Cerebellar nuclear complex (tissue), 1 donor: ENCODE measurements around the gene SNX3.
A peak's percentile ranks its signal among the peaks of the same experiment; 100 is the strongest.
"Not testable (repeated sequence)": the region's sequence is repeated elsewhere in the genome, so short reads cannot be mapped to it uniquely, and the experiment has no call there.

ENCODE experiments used
- DNase-seq, 2 experiments: peaks; one replicate each; lab custom pipeline; 2025; lab: John Stamatoyannopoulos, UW

The SNX3 gene

DNA sequence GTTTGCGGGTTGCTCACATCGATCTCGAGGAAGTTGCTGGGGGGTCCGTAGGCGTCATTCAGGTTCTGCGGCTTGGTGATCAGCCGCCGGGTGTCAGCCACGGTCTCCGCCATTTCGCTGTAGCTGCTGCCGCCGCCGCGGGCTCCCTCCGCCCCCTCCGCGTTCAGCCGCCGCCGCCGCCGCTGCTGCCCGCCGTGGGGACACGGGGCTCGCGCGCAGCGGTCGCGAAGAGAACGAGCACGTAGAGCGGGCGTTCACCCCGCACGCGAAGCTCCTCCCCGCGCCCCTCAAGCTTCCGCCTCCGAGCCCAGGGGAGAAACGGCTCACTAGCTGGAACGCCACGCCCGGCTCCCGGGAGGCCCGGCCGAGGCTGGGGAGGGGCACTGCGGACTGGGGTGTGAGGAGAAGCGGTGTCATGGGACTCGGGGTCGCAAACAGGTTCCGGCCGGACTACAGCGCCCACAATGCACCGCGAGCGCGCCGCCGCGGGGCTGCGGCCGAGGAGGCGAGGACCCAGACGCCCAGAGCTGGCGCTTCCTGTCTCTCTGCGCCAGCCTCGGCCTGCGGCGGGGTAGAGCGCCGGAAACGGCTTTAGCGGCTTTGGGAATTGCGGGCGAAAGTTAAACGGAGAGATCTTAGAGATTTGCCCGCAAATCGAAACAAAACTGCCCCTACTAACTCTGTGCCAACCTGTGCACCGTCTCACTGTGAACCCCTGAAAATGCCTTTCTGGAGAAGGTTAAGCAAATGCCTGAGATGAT is at the start of gene SNX3:
TSS of gene SNX3 (minus strand) at position 232 of the 761 bp plus-strand sequence. CDS start at position 113, 119 bp downstream.
- peak; percentile 17 to 54 for DNase-seq

DNA sequence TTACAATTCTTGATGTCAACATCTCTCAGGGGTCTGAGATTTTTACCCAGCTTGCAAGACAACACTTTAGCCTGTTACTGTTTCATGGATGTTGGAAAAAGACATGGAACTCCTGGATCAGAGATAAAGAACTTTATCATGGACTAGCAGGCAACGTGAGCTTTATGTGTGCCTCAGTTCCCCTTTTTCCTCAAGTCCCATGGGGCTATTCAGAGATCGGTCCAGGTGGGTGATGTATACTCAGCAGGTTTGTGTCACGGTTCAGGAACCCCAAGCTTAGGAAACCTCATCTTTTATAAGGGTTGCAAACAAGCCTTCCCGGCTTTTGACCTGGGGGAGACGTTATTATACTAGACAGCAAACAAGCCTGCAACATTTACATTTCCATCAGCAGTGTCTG is 49.0 kb upstream of the SNX3 start:
- no peak for DNase-seq

DNA sequence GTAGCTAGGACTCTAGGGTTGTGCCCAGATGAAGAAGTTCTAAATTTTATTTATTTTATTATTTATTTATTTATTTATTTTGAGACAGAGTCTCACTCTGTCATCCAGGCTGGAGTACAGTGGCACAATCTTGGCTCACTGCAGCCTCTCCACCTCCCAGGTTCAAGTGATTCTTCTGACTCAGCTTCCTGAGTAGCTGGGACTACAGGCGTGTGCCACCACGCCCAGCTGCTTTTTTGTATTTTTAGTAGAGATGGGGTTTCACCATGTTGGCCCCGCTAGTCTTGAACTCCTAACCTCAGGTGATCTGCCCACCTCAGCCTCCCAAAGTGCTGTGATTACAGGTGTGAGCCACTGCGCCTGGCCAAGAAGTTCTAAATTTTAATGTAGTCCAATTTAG is 47.8 kb upstream of the SNX3 start:
- not testable (repeated sequence) for DNase-seq

DNA sequence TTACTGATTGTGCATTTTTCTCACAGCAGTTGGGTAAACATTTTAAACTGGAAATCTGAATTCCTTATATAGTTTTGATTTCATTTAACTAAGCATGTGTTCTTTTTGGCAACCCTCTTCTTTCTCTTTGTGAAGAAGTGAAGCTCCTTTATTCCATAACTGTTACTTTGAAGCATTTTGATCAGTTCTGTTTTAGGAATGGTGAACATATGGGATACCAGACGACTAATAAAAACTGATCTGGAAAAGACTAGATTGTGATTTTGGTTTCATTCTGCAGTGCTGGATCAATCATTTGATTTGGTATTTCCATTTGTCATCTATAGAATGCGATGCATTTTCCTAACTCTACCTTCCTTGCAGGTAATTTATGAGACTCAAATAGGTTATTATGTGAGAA is 43.8 kb upstream of the SNX3 start:
- no peak for DNase-seq

DNA sequence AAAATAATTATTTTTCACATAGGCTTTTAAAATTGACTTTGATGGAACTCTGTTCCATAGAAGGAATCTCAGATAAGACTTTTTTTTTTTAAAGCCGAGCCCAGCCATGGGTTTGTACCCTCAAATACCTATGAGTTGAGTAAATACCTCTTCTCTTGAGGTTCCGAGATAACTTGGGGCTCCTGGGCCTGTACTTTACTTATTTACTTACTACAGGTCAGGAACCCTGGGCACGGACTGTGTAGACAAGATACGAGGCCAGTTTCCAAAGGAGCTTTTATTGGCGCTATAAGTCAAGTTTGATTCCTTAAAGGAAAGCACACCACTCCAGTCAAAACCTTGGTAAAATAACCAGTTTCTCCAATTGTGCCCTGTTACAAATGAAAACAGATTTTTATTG is 41.5 kb upstream of the SNX3 start:
- no peak for DNase-seq

DNA sequence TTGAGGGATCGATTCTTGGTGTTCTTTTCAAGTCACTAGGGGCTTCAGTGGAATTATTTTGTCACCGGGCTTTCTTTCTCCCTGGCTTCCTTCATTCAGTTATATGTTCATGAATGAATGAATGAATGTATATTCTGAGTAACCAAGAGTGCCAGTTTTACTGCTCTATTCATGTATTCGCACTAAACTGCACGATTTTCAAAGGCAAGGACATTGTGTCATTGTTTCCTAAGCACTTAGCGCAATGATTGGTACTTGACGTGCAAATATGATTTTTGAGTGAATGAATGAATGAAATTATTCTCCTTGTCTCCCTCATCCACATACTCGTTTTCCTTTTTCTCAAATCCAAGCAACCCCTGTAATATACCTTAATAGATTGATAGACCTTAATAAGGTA is 34.8 kb upstream of the SNX3 start:
- DNase-seq = no peak

DNA sequence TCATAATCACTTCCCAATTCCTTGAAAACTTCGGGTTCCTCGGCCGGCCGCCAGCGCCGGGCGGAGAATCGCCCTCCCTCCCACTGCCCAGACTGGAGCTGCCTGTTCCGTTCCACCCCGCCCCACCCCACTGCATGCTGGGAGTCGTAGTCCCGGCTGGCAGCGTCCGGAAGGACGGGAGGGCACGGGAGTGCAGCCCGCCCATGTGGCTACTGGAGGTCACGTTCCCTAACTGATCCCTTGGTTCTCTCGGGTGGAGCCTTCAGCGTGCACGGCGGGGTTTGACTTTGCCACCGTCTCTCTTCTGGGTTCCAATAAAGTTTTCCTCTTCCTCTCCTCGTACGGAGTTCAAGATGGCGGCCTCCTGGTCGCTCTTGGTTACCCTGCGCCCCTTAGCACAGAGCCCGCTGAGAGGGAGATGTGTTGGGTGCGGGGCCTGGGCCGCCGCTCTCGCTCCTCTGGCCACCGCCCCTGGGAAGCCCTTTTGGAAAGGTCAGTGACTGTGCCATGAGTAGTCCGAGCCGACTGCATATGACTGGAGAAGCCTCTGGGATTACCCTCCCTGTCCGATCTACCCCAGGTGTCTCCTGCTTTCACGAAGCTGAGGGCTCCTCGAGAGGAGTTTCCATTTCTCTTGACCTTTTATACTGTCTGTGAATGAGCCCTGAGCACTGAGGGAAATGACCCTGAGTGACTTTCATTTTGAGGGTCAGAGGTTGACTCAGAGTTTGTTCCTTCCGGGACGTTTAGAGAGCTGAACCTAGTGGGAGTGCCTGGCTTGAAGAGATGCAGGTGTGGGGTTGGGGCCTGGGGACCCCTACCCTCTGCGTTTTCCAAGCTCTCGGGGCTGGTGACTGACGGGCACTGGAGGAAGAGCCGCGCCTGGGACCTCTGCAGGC is 34.1 kb upstream of the SNX3 start, which contains the start of gene AFG1L:
TSS of gene AFG1L (plus strand) at position 328 of the 899 bp plus-strand sequence. CDS start at position 354, 26 bp downstream.
- peak; percentile 15 to 37 for DNase-seq

DNA sequence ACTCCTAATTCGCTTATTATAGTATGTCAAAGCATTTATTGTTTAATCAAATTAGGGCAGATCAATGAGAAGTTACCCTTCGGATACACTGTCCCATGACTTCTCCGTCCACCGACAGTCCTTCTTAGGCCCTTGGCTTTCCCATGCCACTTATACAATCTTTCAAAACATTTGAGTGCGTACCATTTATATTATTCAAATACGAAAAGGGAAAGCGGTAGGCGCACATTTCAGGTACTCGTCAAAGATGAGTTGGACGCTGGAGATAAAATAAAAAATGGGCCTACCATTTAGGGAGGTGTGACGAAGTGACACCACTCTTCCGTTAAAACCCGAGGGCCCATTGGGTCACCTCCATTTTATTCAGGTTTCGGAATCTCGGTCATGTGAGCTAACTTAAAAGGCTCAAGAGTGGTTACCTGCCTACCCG is 33.5 kb upstream of the SNX3 start:
- no peak for DNase-seq

DNA sequence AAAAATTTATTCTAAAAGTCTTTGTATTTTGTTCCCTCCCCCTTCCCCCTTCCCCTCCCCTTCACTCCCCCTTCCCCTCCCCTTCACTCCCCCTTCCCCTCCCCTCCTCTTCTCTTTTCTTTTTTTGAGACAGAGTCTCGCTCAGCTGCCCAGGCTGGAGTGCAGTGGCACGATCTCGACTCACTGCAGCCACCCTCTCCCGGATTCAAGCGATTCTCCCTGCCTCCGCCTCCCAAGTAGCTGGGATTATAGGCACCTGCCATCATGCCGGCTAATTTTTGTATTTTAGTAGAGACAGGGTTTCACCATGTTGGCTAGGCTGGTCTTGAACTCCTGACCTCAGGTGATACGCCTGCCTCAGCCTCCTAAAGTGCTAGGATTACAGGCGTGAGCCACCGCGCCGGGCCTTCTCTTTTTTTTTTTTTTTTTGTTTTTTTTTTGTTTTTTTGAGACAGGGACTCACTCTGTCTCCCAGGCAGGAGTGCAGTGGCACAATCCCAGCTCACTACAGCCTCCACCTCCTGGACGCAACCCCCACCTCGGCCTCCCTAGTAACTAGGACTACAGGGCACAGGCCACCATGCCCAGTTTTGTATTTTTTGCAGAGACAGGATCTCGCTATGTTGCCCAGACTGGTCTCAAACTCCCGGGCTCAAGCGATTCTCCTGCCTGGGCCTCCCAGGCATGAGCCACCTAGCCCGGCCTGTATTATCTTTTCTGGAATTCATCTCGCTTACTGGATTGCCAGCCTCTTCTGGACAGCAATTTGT is 32.9 kb upstream of the SNX3 start:
- DNase-seq = no peak

DNA sequence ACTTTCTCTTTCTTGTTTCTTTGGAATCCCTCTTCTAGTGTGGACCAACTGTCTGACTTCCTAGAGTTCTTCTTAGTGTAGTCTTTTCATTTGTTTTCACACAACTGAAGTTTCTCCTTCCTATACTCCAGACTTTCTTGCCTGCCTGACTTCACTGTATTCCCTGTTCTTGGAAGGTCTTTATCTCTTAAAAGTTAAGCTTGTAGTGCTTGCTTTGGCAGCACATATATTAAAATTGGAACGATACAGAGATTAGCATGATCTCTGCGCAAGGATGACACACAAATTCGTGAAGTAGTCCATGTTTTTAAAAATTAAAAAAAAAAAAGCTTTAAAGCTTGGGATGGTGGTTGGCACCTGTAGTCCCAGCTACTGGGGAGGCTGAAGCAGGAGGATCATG is 31.7 kb upstream of the SNX3 start:
- not testable (repeated sequence) for DNase-seq

DNA sequence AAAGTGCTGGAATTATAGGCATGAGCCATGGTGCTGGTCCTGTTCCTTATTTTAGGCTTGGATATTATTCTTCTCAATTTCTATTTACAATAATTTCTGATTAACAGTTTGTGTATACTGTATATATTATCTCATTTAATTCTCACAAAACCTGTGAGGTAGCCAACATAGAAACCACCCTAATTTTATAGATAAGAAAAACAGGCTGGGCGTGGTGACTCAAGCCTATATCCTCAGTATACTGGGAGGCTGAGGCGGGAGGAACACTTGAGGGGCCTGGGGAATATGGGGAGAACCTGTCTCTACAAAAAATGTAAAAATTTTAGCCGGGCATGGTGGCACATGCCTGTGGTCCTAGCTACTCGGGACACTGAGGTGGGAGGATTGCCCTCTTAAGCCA is 30.3 kb upstream of the SNX3 start:
- no peak for DNase-seq

DNA sequence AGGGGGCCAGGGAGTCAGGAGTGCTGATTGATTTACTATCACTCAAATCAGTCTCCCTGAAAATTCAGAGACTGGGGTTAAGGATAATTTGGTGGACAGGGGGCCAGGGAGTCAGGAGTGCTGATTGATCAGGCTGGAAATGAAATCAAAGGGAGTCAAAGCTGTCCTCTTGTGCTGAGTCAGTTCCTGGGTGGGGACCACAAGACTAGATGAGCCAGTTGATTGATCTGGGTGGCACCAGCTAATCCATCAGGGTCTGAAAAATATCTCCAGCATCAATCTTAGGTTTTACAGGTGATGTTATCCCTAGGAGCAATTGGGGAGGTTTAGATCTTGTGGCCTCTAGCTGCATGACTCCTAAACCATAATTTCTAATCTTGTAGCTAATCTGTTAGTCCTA is 27.9 kb upstream of the SNX3 start:
- DNase-seq = no peak

DNA sequence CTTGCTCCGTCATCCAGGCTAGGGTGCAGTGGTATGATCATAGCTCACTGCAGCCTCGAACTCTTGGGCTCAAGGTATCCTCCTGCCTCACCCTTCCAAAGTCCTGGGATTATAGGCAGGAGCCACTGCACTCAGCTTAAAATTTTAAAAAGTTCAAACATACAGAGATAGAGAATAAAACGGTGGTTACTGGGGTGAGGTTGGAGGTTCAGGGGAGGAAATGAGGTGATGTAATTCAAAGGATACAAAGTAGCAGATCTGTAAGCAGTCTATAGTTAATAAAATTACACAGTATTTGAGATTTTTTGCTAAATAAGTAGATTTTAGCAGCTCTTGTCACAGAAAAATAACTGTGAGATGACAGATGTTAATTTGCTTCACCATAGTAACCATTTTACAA is 26.5 kb upstream of the SNX3 start:
- no peak for DNase-seq

DNA sequence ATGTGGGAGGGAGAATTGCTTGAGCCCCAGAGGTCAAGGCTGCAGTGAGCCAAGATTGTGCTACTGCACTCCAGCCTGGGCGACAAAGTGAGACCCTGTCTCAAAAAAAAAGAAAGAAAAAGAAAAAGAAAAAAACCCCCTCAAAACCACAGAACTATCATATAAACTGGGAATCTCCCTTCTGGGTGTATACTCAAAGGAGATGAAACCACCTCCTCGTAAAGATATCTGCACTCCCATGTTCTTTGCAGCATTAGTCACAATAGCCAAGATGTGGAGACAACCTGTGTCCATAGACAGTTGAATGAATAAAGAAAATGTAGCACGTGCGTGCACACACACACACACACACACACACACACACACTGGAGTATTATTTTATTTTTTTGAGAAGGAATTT is 25.5 kb upstream of the SNX3 start:
- no peak for DNase-seq

DNA sequence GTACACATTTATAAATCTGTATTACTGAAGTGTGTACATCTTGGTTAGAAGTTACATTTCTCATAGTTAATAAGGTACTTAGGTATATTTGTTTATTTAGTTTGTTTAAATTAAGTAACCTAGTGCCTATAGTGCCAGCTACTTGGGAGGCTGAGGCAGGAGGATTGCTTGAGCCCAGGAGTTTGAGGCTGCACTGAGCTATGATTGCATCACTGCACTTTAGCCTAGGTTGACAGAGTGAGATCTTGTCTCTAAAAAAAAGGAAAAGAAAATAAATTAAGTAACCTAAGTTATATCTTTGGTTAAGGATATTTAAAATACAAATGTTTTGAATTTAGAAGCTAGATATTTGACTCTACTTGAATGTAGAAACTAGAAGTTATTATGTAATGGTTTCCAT is 24.5 kb upstream of the SNX3 start:
- DNase-seq = no peak

DNA sequence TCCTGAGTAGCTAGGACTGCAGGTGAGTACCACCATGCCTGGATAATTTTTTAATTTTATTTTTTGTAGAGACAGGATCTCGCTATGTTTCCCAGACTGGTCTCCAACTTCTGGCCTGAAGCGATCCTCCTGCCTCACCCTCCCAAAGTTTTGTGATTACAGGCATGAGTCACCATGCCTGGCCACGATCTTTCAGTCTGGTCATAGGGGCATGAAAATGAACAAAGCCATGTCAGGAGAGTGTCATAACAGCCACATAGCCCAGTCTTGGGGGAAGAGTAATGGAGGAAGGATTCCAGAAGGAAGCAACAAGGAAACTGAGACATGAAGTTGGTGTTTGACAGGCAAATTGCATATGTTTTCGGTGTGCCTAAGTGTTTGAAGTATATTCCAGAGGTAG is 17.0 kb upstream of the SNX3 start:
- DNase-seq = no peak

DNA sequence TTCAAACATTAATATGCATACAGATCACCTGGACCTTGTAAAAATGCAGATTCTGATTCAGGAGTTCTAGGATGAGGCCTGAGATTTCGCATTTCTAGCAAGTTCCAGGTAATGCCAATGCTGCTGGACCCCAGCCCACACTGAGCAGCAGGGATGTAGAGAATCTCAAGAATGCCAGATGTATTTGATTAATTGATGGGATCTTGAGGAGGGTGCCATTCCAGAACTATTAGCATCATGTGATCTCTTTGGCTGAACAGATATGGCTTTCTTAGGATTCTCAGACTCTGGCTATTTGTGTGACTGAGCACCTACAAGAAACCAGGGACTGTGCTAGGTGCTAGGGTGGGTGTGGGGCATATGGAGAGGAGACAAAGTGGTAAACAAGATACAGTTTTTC is 16.5 kb upstream of the SNX3 start:
- no peak for DNase-seq

DNA sequence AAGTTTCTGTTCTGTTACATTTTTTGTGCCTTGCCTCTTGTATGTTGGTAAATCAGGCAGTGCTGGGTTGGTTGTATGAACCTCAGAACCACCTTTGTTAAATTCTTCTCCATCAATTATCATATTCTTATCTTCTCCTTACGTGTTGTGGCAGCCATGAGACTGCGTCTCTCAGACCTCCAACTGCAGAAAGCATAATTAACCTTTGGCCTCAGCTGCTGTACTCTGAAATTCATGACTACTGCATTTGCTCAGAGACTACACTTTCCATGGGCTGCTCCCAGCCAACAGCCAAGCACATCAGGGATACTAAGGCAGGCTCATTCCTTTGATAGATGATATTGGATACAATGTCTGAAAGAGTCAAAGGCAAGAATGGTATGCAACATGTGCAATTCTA is 15.1 kb upstream of the SNX3 start:
- no peak for DNase-seq

DNA sequence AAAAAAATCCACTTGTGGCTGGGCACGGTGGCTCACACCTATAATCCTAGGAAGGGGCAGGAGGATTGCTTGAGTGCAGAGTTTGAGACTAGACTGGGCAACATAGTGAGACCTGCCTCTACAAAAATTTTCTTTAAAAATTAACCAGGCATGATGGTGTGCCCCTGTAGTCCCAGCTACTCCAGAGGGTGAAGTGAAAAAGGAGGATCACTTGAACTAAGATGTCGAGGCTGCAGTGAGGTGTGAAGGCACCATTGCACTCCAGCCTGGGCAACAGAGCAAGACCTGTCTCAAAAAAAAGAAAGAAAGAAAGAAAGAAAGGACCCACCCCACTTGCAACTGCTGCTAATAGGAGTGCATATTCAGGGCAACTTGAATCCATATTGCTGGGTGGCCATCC is 13.7 kb upstream of the SNX3 start:
- no peak for DNase-seq

DNA sequence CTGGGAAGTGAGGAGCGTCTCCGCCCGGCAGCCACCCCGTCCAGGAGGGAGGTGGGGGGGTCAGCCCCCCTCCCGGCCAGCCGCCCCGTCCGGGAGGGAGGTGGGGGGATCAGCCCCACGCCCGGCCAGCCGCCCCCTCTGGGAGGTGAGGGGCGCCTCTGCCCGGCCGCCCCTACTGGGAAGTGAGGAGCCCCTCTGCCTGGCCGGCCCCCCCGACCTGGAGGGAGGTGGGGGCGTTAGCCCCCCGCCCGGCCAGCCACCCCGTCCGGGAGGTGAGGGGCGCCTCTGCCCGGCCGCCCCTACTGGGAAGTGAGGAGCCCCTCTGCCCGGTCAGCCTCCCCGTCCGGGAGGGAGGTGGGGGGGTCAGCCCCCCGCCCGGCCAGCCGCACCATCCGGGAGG is 9.1 kb upstream of the SNX3 start:
- DNase-seq = not testable (repeated sequence)

DNA sequence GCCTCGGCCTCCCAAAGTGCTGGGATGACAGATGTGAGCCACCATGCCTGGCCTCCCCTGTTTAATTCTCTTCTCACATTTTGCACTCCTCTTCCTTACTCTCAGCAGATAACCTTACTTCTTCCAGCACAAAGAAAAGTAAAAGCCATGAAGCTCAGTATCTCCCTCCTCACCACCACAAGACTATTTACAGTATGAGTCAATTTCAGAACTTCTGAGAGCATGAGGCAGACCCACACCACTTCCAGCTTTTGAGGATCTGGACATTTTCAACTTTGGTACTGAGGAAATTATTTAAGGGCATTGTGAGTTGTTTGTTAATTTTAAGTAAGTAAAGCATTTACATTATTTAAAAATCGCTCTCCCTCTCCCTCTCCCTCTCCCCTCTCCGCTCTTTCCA is 8.0 kb upstream of the SNX3 start:
- no peak for DNase-seq

DNA sequence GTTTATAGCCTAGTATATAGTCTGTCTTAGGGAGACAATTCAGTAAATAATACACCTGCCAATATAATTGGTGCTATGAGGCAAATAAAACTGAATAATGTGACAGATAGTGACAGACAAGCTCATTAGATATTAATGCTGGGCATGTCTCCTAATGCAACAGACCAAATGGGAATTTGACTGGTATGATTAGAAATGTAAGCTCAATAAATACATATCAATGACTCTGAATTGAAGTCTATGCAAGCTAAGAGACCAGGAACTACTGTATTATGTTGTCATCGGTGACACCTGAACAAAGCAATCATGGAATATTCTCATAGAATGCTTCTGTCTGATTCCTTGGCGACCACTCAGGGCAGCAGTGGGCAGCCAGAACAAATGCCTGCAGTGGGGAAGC is 2.5 kb upstream of the SNX3 start:
- no peak for DNase-seq
